Uterus (tissue), 2 donors: ENCODE measurements around the gene MSN.

Experiments used
- CTCF ChIP-seq, 4 experiments: fragments of 200-600 bp in 2 of 4; fragments of 450-650 bp in 2 of 4; sonication (generic) in 2 of 4; IDR thresholded peaks; one replicate each; pipeline ENCODE4 v1.5.1; 2016 to 2019; ENCODE audit warnings: antibody characterized with exemption in 4 of 4, mild to moderate bottlenecking in 2 of 4, moderate library complexity in 1 of 4
- POLR2A ChIP-seq, 2 donors: fragments of 450-650 bp; IDR thresholded peaks; one replicate each; pipeline ENCODE4 v1.6.1; 2016; ENCODE audit warnings: antibody characterized with exemption in 2 of 2, mild to moderate bottlenecking in 1 of 2, moderate library complexity in 1 of 2

GRCh38 chrX:65644621-65645289 is 22.7 kb upstream of the MSN start:
- TF ChIP-seq CTCF (IDR thresholded peaks at IDR 0.05) (no peak), POLR2A (IDR thresholded peaks at IDR 0.05) (peak in 1 of 2 donors; percentile 23)
